ENCODE results near the gene ARID1B.

DNA sequence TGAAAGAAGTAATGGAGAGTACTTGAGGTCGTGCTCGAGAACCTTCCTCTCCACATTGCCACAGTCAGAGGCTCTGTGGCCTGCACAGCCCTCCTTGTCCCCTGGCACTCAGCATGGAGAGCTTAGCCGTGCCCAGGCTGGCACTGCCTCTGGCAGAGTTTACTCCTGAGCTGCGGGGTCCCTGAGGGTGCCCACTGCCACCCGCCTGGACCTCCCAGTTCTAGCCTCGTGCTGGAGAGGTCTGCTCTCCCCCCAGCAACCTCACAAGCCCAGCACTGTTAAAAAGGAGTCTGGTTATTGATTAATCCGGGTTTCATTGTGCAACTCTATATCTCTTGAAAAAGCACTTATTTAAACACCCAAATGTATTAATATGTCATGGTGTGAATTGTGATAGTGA lies 319.3 kb downstream of the ARID1B start:
- TF ChIP-seq, protein P1, sequence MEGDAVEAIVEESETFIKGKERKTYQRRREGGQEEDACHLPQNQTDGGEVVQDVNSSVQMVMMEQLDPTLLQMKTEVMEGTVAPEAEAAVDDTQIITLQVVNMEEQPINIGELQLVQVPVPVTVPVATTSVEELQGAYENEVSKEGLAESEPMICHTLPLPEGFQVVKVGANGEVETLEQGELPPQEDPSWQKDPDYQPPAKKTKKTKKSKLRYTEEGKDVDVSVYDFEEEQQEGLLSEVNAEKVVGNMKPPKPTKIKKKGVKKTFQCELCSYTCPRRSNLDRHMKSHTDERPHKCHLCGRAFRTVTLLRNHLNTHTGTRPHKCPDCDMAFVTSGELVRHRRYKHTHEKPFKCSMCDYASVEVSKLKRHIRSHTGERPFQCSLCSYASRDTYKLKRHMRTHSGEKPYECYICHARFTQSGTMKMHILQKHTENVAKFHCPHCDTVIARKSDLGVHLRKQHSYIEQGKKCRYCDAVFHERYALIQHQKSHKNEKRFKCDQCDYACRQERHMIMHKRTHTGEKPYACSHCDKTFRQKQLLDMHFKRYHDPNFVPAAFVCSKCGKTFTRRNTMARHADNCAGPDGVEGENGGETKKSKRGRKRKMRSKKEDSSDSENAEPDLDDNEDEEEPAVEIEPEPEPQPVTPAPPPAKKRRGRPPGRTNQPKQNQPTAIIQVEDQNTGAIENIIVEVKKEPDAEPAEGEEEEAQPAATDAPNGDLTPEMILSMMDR (IDR thresholded peaks at IDR 0.05; ENCODE audit: borderline replicate concordance, extremely low read depth, low read length, poor library complexity, severe bottlenecking): no peak
- no peak for TF ChIP-seq EZH2 (IDR thresholded peaks at IDR 0.05; ENCODE audit: borderline replicate concordance, low read depth, low read length, severe bottlenecking)

All from DND-41 (cell line).